Activated CD8-positive, alpha-beta memory T cell treated with anti-CD3 and anti-CD28 coated beads, Interleukin-2, amount 50 U/mL, for 48 hours (primary cell): ENCODE measurements around the gene P2RY12.

Source experiments
- DNase-seq: peaks from one replicate; pipeline ENCODE4 v3.0.0-alpha.2; 2020

Gene P2RY12

GRCh38 chr3:151384741-151385174 is at the start of gene P2RY12:
Gene P2RY12 (minus strand): TSS chr3:151384753. CDS start chr3:151338845, 45,908 bp downstream.
- DNase-seq = no peak

DNA sequence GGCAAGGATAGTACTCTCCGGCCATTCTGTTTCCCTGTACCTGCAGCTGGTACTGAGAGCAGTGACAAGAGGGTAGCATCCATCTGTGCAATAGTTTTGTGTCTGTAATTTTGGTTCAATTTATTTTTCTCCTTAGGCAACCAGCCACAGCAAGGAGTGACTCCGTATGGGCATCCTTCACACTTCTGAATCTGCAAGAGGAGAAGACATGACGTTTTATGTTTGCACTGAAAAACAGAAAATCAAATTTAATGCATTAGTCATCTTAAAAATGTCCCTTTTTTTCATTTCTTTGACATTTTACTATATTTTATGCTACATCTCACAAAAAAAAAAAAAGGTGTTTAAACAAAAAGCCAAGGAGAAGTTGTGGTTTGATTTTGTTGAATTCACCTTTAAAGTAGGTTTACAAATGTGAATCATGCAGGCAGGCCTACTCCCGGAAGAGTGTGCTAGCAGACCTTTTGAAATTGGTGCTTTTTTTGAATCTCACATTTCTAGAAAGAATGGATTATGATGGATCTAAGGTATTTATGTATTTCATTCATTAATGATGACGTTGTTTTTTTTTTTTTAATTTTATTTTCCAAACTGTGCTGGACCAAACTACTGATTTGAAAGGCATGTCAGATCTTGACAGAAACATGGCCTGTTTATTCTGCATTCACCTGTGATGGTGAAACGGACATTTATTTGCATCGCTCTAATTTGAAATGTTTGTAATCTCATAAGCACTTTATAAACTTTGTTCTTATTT is 48.2 kb upstream of the P2RY12 start:
- DNase-seq = no peak

GRCh38 chr3:151431940-151432339 is 47.4 kb upstream of the P2RY12 start:
- DNase-seq = no peak

- DNase-seq = no peak
Observed at GRCh38 chr3:151430821-151431484, 46.4 kb upstream of the P2RY12 start.

DNA sequence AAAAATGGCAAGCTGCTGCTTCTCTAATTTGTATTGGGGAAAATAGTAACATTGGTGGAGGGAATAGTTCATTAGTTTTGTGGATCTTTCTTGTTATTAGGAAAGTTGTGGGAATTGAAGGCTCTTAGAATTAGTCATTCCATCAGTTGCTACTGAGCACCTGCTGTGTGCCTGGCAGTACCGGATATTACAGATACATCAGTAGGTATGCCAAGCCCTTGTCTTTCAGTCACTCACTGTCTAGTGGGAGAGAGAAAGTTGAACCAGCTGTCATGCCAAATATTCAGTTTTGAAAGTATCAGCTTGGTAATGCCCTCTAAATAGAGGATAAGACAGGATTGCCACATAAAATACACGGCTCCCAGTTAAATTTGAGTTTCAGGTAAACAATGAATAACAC is 43.8 kb upstream of the P2RY12 start:
- no peak for DNase-seq

DNA sequence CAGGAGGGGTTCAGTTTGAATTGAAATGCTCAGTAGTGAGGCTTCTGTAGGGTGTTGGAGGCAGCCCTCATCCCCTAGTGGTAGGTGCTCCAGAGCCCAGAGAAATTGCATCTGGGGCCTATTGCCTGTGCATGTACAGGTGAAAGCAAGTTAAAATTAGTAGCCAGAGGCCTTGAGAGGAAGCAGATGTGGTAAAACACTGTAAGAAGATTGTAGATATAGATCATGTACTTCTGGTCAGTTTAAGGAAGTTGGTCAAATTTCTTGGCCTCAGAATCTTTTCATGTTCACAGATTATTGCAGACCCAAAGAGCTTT is 41.7 kb upstream of the P2RY12 start:
- no peak for DNase-seq

DNA sequence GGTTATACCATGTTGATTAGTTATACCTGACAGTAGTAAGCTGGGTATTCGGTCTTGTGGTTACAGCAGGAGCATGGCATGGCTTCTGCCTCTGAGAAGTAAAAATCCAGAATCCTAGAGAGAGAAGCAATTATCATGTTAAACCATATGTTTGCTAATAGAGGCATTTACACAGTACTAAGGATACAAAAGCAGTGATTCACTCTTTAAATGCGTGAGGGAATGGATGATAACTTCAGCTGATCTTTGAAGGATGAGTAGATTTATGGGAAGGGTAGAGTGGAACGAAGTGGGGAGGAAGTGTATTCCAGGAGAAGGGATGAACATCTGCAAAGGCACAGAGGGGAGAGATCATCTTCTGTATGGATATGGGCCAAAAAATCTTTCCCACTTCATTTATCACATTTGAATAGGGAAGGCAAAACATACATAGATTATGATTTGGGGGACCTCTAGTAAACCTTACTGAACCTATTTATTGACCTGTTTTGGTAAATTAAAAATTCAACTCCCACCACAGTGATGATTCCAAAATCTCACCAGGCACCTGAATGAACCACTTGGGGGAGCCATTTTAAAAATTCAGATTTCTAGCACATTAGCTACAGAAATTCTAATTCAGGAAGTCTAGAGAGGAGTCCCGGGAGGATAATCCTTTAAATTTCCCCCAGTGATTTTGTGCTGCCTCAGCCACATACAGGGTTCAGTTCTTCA is 41.2 kb upstream of the P2RY12 start:
- no peak for DNase-seq

- DNase-seq = no peak
Observed at GRCh38 chr3:151423091-151423490, 38.5 kb upstream of the P2RY12 start.

DNA sequence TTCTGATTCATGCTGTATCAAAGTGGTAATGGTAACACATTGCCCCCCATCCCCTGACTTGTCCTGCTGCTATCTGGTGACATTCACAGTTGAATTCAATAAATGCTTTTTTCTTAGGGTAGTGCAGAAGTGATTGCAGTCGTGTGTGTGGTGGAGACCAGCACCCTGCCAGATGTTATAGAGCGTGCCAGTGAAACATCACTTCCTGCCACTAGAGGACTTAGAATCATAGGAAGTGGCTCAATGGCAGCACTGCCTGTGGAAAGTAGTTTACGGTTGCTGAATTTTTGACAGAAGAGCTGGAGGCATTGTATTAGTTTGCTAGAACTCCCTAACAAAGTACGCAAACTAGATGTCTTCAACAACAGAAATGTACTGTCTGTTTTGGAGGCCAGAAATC is 37.4 kb upstream of the P2RY12 start:
- DNase-seq = no peak

DNA sequence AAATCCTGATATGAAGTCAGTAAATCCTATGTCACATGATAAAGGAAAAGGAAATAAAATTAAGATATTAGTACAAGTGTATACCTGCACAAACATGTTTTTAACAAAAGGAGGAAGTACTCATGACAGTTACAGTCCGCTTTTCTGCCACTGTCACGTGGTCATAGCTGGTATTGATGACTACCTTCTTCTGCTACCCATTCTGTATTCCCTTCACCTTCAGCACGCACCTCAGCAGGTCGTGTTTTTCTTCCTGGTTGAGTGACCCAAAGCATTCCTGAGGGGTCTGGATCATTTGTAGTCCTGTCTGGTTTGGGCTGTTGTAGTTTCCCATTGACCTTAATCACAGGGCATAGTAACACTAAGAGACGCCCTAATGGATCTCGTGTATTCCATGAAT is 35.3 kb upstream of the P2RY12 start:
- no peak for DNase-seq

GRCh38 chr3:151415289-151415688 is 30.7 kb upstream of the P2RY12 start:
- DNase-seq = no peak

GRCh38 chr3:151412989-151413388 is 28.4 kb upstream of the P2RY12 start:
- no peak for DNase-seq

DNA sequence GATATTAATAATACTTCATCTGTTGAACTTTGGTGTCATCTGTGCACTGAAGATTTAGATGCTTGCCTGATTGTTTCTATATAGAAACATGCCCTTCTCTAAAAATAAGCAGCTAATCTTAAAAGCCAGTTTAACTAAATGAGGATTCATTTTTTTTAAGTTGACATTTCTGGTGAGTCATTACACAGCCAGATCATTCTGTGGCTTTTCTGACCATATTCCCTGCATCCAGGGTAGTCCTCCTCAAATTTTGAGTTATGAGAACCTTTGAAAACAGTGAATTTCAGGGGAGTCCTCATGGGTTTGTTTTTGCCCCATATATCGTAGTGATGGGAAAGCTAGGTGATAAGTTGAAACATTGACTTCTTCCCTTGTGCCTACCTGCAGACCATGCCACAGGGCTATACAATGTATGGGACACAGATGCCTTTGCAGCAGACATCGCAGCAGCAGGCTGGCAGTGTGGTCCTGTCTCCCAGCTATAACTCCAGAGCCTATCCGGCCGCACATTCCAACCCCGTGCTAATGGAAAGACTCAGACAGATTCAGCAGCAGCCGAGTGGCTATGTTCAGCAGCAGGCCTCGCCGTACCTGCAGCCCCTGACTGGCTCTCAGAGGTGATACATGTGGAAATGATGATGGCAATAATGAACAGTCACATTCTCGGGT is 26.5 kb upstream of the P2RY12 start:
- no peak for DNase-seq

DNA sequence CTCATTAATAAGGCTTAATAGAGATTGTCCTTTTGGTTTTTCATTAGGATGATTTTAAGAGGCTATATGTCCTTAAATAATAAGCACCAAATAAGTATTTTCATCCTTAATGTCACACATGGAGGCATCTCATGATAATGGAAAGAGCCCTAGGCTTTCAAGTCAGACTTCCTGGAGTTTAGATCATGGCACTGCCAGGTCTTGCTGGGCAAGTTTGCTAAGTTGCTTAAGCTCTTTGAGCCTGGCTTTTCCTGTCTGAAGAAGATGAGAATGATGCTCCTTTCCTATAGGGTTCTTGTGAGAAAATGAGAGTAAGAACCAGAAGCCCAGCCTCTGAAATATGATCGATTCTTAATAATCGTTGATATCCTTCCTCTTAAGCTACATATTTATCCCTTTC is 23.4 kb upstream of the P2RY12 start:
- no peak for DNase-seq

- DNase-seq = no peak
Observed at GRCh38 chr3:151404316-151404715, 19.8 kb upstream of the P2RY12 start.

GRCh38 chr3:151403246-151403645 is 18.7 kb upstream of the P2RY12 start:
- DNase-seq = no peak

DNA sequence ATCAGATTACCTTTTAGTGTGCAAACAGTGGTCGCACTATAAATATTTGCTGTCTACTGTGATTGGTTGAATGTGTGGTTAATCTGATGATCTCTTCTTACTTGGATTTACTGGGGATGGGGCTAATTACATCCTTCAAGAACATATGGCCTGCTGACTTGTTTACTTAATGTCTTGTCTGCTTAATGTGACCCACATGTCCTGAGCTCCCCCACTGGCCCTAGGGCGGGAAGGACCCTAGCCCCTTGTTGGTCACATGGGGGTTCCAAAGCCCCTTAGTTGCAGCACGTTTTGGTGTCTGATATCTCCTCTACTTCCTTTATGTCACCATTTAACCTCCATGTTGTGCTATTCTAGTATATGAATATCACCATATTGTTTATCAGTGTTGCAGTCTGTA is 17.8 kb upstream of the P2RY12 start:
- no peak for DNase-seq

- no peak for DNase-seq
Observed at GRCh38 chr3:151400341-151400740, 15.8 kb upstream of the P2RY12 start.

- DNase-seq = no peak
Observed at GRCh38 chr3:151398895-151399294, 14.3 kb upstream of the P2RY12 start.

DNA sequence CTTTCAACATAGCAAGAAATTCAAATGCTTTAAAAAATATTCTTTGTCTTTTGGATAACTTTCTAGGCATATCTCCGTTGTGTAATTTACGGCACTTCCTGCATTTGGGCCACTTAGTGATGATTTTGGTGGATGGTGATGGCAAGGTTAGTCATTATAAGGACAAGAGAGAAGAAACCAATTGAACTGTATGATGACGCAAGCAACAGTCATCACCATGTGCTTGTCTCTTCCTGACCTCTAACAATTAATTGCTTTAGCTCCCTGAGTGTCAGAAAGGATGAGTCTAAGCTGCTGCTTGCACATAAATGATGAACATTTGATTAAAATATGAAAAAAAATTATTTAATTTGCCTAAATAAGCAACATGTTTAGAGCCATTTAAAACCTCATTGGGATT is 11.3 kb upstream of the P2RY12 start:
- no peak for DNase-seq

- DNase-seq = no peak
Observed at GRCh38 chr3:151394611-151395010, 10.1 kb upstream of the P2RY12 start.

- DNase-seq = no peak
Observed at GRCh38 chr3:151393941-151394340, 9.4 kb upstream of the P2RY12 start.

GRCh38 chr3:151393146-151393830 is 8.7 kb upstream of the P2RY12 start:
- DNase-seq = no peak
